NCI-H146 (cell line): ENCODE data around the gene PPARG.
"Not testable (repeated sequence)": the region's sequence is repeated elsewhere in the genome, so short reads cannot be mapped to it uniquely, and the experiment has no call there.

ENCODE experiments used
- DNase-seq: peaks from one replicate; lab custom pipeline; 2025; lab: John Stamatoyannopoulos, UW

The PPARG gene

GRCh38 chr3:12462159-12462947 lies 173.5 kb downstream of the PPARG start:
- peak; percentile 2 for DNase-seq

GRCh38 chr3:12463686-12464085 lies 174.8 kb downstream of the PPARG start:
- no peak for DNase-seq

- DNase-seq: no peak
Measured at GRCh38 chr3:12464181-12464580, 175.3 kb downstream of the PPARG start.

- DNase-seq: no peak
Measured at GRCh38 chr3:12465151-12465835, 176.4 kb downstream of the PPARG start.

- DNase-seq: no peak
Measured at GRCh38 chr3:12465836-12466225, 177.0 kb downstream of the PPARG start.

GRCh38 chr3:12467746-12468145 lies 178.9 kb downstream of the PPARG start:
- DNase-seq: peak; percentile 54

- DNase-seq: no peak
Measured at GRCh38 chr3:12468276-12468675, 179.4 kb downstream of the PPARG start.

- no peak for DNase-seq
Measured at GRCh38 chr3:12468757-12469156, 179.9 kb downstream of the PPARG start.

GRCh38 chr3:12469222-12469621 lies 180.4 kb downstream of the PPARG start:
- not testable (repeated sequence) for DNase-seq

GRCh38 chr3:12470111-12470510 lies 181.2 kb downstream of the PPARG start:
- no peak for DNase-seq

GRCh38 chr3:12470680-12471079 lies 181.8 kb downstream of the PPARG start:
- DNase-seq: no peak

- peak; percentile 6 for DNase-seq
Measured at GRCh38 chr3:12471241-12471640, 182.4 kb downstream of the PPARG start.

GRCh38 chr3:12472000-12472610 lies 183.2 kb downstream of the PPARG start:
- DNase-seq: no peak

- no peak for DNase-seq
Measured at GRCh38 chr3:12472796-12473195, 183.9 kb downstream of the PPARG start.

GRCh38 chr3:12473511-12473910 lies 184.6 kb downstream of the PPARG start:
- no peak for DNase-seq

- DNase-seq: no peak
Measured at GRCh38 chr3:12476238-12476897, 187.5 kb downstream of the PPARG start.

- no peak for DNase-seq
Measured at GRCh38 chr3:12477256-12477655, 188.4 kb downstream of the PPARG start.

- no peak for DNase-seq
Measured at GRCh38 chr3:12478326-12478725, 189.5 kb downstream of the PPARG start.

- not testable (repeated sequence) for DNase-seq
Measured at GRCh38 chr3:12479198-12479597, 190.3 kb downstream of the PPARG start.

GRCh38 chr3:12479919-12480427 lies 191.1 kb downstream of the PPARG start:
- DNase-seq: peak; percentile 33

- DNase-seq: peak; percentile 30
Measured at GRCh38 chr3:12483410-12483809, 194.5 kb downstream of the PPARG start.

- peak; percentile 79 for DNase-seq
Measured at GRCh38 chr3:12483872-12484197, 195.0 kb downstream of the PPARG start.
